GM12891 (cell line): ENCODE results near the gene RBM38.

Experiments
- PAX5 ChIP-seq: IDR thresholded peaks from 2 replicates; pipeline ENCODE4 v1.6.1; 2011; ENCODE audit warnings: low read length, moderate library complexity, mild to moderate bottlenecking; ENCODE audit not compliant: insufficient read depth, severe bottlenecking
- POLR2A ChIP-seq: IDR thresholded peaks from 2 replicates; pipeline ENCODE4 v1.6.1; 2011; ENCODE audit warnings: low read depth, low read length, control low read depth
- POLR2AphosphoS5 ChIP-seq: IDR thresholded peaks from 2 replicates; pipeline ENCODE4 v1.6.1; 2011; ENCODE audit warnings: low read depth, low read length, control low read depth
- POU2F2 ChIP-seq: IDR thresholded peaks from 2 replicates; pipeline ENCODE4 v1.6.1; 2011; ENCODE audit warnings: low read depth, mild to moderate bottlenecking, control low read depth, low read length, moderate library complexity
- SPI1 ChIP-seq: IDR thresholded peaks from 2 replicates; pipeline ENCODE4 v1.6.1; 2011; ENCODE audit warnings: low read depth, low read length, control low read depth
- TAF1 ChIP-seq: IDR thresholded peaks from 2 replicates; pipeline ENCODE4 v1.6.1; 2011; ENCODE audit warnings: low read depth, low read length, control low read depth

- TF ChIP-seq POLR2AphosphoS5, result no peak
- no peak for TF ChIP-seq POLR2A
- TF ChIP-seq TAF1, result no peak
- TF ChIP-seq SPI1, result no peak
- no peak for TF ChIP-seq POU2F2
- TF ChIP-seq PAX5, result no peak
Measured at GRCh38 chr20:57441510-57442154, 50.4 kb downstream of the RBM38 start.
